ENCODE results near the gene VASP. TPM values are rescaled to one million over a fixed set of nuclear protein-coding genes. Genes with fewer than 3 reads are reported as not detected.

VASP gene
- total and polyA plus RNA-seq, 9 of the 15 experiments (the other 6 are each of a cell fraction or from before 2014, with no cell fraction given) = 16.7 to 261 (median 112) TPM

GRCh38 chr19:45496349-45496953, 10.8 kb upstream of the VASP start:
- H3K27me3 ChIP-seq (ENCODE audit: control insufficient read depth in 2 of 2, insufficient read depth in 2 of 2, low read length in 2 of 2) = peaks cover 3 to 16% of the 10 kb centered on the region in 2 experiments; a peak in 3 of 5 replicates
- H3K9me3 ChIP-seq (replicated peaks; ENCODE audit: control insufficient read depth, insufficient read depth, low read depth, low read length) = no peaks in the 10 kb centered on the region
- no peaks in the 10 kb centered on the region for H4K20me1 ChIP-seq (replicated peaks; ENCODE audit: control insufficient read depth, insufficient read depth, low read length)
- H3K36me3 ChIP-seq (ENCODE audit: control insufficient read depth, insufficient read depth, low read length) = no peaks in the 10 kb centered on the region
- ATAC-seq (peak; percentile 24), FAIRE-seq (no peak), DNase-seq (ENCODE audit: extremely low read depth in 1 of 4, low spot score in 3 of 4) (peak; percentile 61 to 71 (median 67))
- peak overlapping the region; percentile 74 for H3K4me2 ChIP-seq (ENCODE audit: insufficient read depth, low read length)
- peak overlapping the region; percentile 58 for H3K4me3 ChIP-seq
- H3K79me2 ChIP-seq (ENCODE audit: control insufficient read depth, insufficient read depth, low read length) = peaks cover 6% of the 10 kb centered on the region; the same call in 1 of the 3 replicates
- ChIA-PET CTCF (ENCODE audit: low intra/inter-chr PET ratio) (no interaction called here), POLR2A (interaction anchor here (0.6 to 0.7 kb wide), 4 partner anchors 9 to 173 kb away, joined by 3 to 5 read pairs (median 4); no protein-coding TSS in a partner anchor)
- no peaks in the 10 kb centered on the region for H3K9me1 ChIP-seq (ENCODE audit: control insufficient read depth, insufficient read depth, low read length)
- H3K27ac ChIP-seq (ENCODE audit: extremely low read depth, low read depth, low read length) = no peak overlapping the region
- intact Hi-C loops (cut with micrococcal nuclease) (no loop called here), in situ Hi-C loops (cut with MboI) (no loop called here)
- WGBS (ENCODE audit: insufficient coverage, low coverage, missing lambda C conversion rate) = under 1% methylated on average over 17 of the region's 54 CpGs
- H3K4me1 ChIP-seq (replicated peaks in 1 of 2; ENCODE audit: control insufficient read depth in 2 of 2, insufficient read depth in 2 of 2, low read length in 2 of 2) = peaks cover 13 to 74% of the 10 kb centered on the region in 2 experiments; a peak in 4 of 5 replicates
- BruUV-seq (replicated peaks) = no TSS peak
- peak overlapping the region in 1 of 2 experiments; percentile 86; a peak in 2 of 4 replicates for H3K9ac ChIP-seq (ENCODE audit: insufficient read depth in 1 of 2, low read depth in 2 of 2, low read length in 2 of 2)
- peak overlapping the region; percentile 39; the same call in 1 of the 2 replicates for H2AFZ ChIP-seq (ENCODE audit: low read depth, low read length)
- no peak for TF ChIP-seq MYBL2 (IDR thresholded peaks at IDR 0.05; ENCODE audit: low read depth)
- TF ChIP-seq MYBL2 (CRISPR knock-in tag; IDR thresholded peaks at IDR 0.05; ENCODE audit: borderline replicate concordance) = no peak
- TF ChIP-seq ATF4 (CRISPR knock-in tag; IDR thresholded peaks at IDR 0.05) = no peak
- no peak for TF ChIP-seq CBX8 (IDR thresholded peaks at IDR 0.05; ENCODE audit: borderline replicate concordance, extremely low read depth, low read depth, low read length, poor library complexity, severe bottlenecking)
- no peak for TF ChIP-seq ZNF23 (CRISPR knock-in tag; IDR thresholded peaks at IDR 0.05)
- TF ChIP-seq NR0B1 (IDR thresholded peaks at IDR 0.05; ENCODE audit: partially characterized antibody) = no peak
- no peak for TF ChIP-seq FOSL1 (tag; conservative IDR thresholded peaks at IDR 0.05)
- TF ChIP-seq ZNF124 (CRISPR knock-in tag; IDR thresholded peaks at IDR 0.05) = peak; percentile 86; the same call in 1 of the 2 replicates
- no peak for TF ChIP-seq MBD1 (CRISPR knock-in tag; IDR thresholded peaks at IDR 0.05)
- TF ChIP-seq ETV6 (IDR thresholded peaks at IDR 0.05; ENCODE audit: borderline replicate concordance in 1 of 2, low read depth in 2 of 2, low read length in 1 of 2) = no peak
- peak; percentile 75; the same call in 1 of the 2 replicates for TF ChIP-seq ETV6 (CRISPR knock-in tag; IDR thresholded peaks at IDR 0.05; ENCODE audit: borderline replicate concordance)
- TF ChIP-seq, protein P1, sequence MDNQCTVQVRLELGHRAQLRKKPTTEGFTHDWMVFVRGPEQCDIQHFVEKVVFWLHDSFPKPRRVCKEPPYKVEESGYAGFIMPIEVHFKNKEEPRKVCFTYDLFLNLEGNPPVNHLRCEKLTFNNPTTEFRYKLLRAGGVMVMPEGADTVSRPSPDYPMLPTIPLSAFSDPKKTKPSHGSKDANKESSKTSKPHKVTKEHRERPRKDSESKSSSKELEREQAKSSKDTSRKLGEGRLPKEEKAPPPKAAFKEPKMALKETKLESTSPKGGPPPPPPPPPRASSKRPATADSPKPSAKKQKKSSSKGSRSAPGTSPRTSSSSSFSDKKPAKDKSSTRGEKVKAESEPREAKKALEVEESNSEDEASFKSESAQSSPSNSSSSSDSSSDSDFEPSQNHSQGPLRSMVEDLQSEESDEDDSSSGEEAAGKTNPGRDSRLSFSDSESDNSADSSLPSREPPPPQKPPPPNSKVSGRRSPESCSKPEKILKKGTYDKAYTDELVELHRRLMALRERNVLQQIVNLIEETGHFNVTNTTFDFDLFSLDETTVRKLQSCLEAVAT (IDR thresholded peaks at IDR 0.05) = no peak

All from K562 (cell line).